CD14-positive monocyte (primary cell): Measurements from ENCODE around the gene SHB. TPM values are rescaled to one million over a fixed set of nuclear protein-coding genes. Genes with fewer than 3 reads are reported as not detected.
"Not testable (repeated sequence)": the region's sequence is repeated elsewhere in the genome, so short reads cannot be mapped to it uniquely, and the experiment has no call there.

Experiments
- DNase-seq, 3 donors: peaks; one replicate each; pipeline ENCODE4 v3.0.0-alpha.2; 2011 to 2022
- H2AFZ ChIP-seq: 2 replicates; pipeline ENCODE4 v1.6.0; 2012; ENCODE audit warnings: mild to moderate bottlenecking, low read depth, low read length, inconsistent platforms; ENCODE audit not compliant: insufficient read depth, poor library complexity, severe bottlenecking
- H3K27ac ChIP-seq, 2 donors: 1 replicate in 1 of 2; 2 replicates in 1 of 2; pipeline ENCODE4 v1.5.1; 2012 to 2013; ENCODE audit warnings: low read length in 2 of 2, control low read depth in 1 of 2, inconsistent platforms in 1 of 2, low read depth in 1 of 2, mild to moderate bottlenecking in 1 of 2
- H3K27me3 ChIP-seq, 2 donors: one replicate each; pipeline versions ENCODE4 v1.6.0 to v1.6.1; 2011 to 2013; ENCODE audit warnings: low read length in 2 of 2; ENCODE audit not compliant: control insufficient read depth in 2 of 2, insufficient read depth in 2 of 2
- H3K36me3 ChIP-seq, 2 donors: replicated peaks in 1 of 2; 1 replicate in 1 of 2; 2 replicates in 1 of 2; pipeline versions ENCODE4 v1.5.1 to v1.6.1; 2012 to 2013; ENCODE audit warnings: low read length in 2 of 2, control low read depth in 1 of 2, inconsistent platforms in 1 of 2, mild to moderate bottlenecking in 1 of 2; ENCODE audit not compliant: insufficient read depth in 2 of 2, control insufficient read depth in 1 of 2
- H3K4me1 ChIP-seq, 2 donors: 1 replicate in 1 of 2; 2 replicates in 1 of 2; pipeline versions ENCODE4 v1.5.1 to v1.6.1; 2012 to 2013; ENCODE audit warnings: low read length in 2 of 2, control low read depth in 1 of 2, inconsistent platforms in 1 of 2, mild to moderate bottlenecking in 1 of 2, moderate library complexity in 1 of 2; ENCODE audit not compliant: insufficient read depth in 2 of 2, control insufficient read depth in 1 of 2
- H3K4me2 ChIP-seq: replicated peaks from 2 replicates; pipeline ENCODE3; 2012; ENCODE audit warnings: low read length, moderate library complexity, mild to moderate bottlenecking; ENCODE audit not compliant: poor library complexity, severe bottlenecking; ENCODE audit errors: extremely low read depth
- H3K4me3 ChIP-seq, 3 experiments: fragments of 200-600 bp in 1 of 3; sonication (generic) in 1 of 3; replicated peaks in 1 of 3; 1 replicate in 2 of 3; 2 replicates in 1 of 3; pipeline ENCODE4 v1.5.1; 2011 to 2013; ENCODE audit warnings: low read length in 3 of 3, mild to moderate bottlenecking in 3 of 3, control low read depth in 2 of 3, low read depth in 2 of 3, inconsistent platforms in 1 of 3, moderate library complexity in 1 of 3
- H3K79me2 ChIP-seq: 2 replicates; pipeline ENCODE4 v1.6.0; 2012; ENCODE audit warnings: mild to moderate bottlenecking, control low read depth, inconsistent platforms, low read length, moderate library complexity; ENCODE audit not compliant: insufficient read depth
- H3K9ac ChIP-seq: 2 replicates; pipeline ENCODE4 v1.6.0; 2017; ENCODE audit warnings: low read length, mild to moderate bottlenecking; ENCODE audit not compliant: insufficient read depth, poor library complexity, severe bottlenecking
- H3K9me3 ChIP-seq, 2 donors: replicated peaks in 1 of 2; 1 replicate in 1 of 2; 2 replicates in 1 of 2; pipeline versions ENCODE4 v1.5.1 to v1.6.1; 2012 to 2013; ENCODE audit warnings: low read length in 2 of 2, control low read depth in 1 of 2; ENCODE audit not compliant: control insufficient read depth in 1 of 2, insufficient read depth in 1 of 2
- H4K20me1 ChIP-seq: 2 replicates; pipeline ENCODE4 v1.6.0; 2012; ENCODE audit warnings: mild to moderate bottlenecking, low read length, control low read depth, moderate library complexity; ENCODE audit not compliant: insufficient read depth
- H3K27ac Mint-ChIP-seq, 7 donors: one replicate each; pipeline ENCODE4 v1.8.0; 2020; ENCODE audit warnings: mild to moderate bottlenecking in 7 of 7, mixed read lengths in 7 of 7, moderate library complexity in 6 of 7, inconsistent platforms in 2 of 7
- H3K27me3 Mint-ChIP-seq, 3 donors: one replicate each; pipeline ENCODE4 v1.8.0; 2021 to 2022; ENCODE audit warnings: low read depth in 3 of 3, mild to moderate bottlenecking in 3 of 3, mixed read lengths in 3 of 3, moderate library complexity in 3 of 3, inconsistent platforms in 1 of 3
- H3K36me3 Mint-ChIP-seq, 2 donors: one replicate each; pipeline ENCODE4 v1.8.0; 2020; ENCODE audit warnings: mixed read lengths in 2 of 2, inconsistent platforms in 1 of 2, mild to moderate bottlenecking in 1 of 2
- H3K4me1 Mint-ChIP-seq: one replicate; pipeline ENCODE4 v1.8.0; 2020; ENCODE audit warnings: mild to moderate bottlenecking, mixed read lengths
- H3K4me3 Mint-ChIP-seq, 2 donors: one replicate each; pipeline ENCODE4 v1.8.0; 2020; ENCODE audit warnings: mild to moderate bottlenecking in 2 of 2, mixed read lengths in 2 of 2, moderate library complexity in 1 of 2
- H3K9me3 Mint-ChIP-seq, 7 donors: one replicate each; pipeline ENCODE4 v1.8.0; 2020 to 2022; ENCODE audit warnings: mixed read lengths in 7 of 7, mild to moderate bottlenecking in 6 of 7, moderate library complexity in 6 of 7, inconsistent platforms in 2 of 7
- CTCF ChIP-seq: fragments of 200-600 bp; IDR thresholded peaks from one replicate; pipeline ENCODE4 v1.8.0; 2022; ENCODE audit warnings: antibody characterized with exemption, mild to moderate bottlenecking
- WGBS: methylation state at CpG from one replicate; pipeline ENCODE4 v1.1.5; 2013; ENCODE audit warnings: missing lambda C conversion rate; ENCODE audit not compliant: insufficient coverage; 5-methylcytosine and 5-hydroxymethylcytosine counted together
- intact Hi-C, 2 donors: fragments of 100-400 bp; cut with micrococcal nuclease; formaldehyde crosslinking; loops; one replicate each; pipeline versions ENCODE4 v1.15.0 to v1.15.1; 2023
- polyA plus RNA-seq, 3 donors: library from polyadenylated mRNA; depleted of rRNA in 1 of 3; unstranded in 2 of 3; stranded (reverse) in 1 of 3; fragments of 300-500 nt in 2 of 3; fragments of >200 nt in 1 of 3; fragmentation: Illumina TruSeq in 2 of 3; gene quantifications; 1 replicate in 2 of 3; 2 replicates in 1 of 3; pipeline ENCODE4 v1.2.3, GENCODE V29; 2012 to 2021

Gene SHB
- polyA plus RNA-seq, 3 donors = 0.27 to 1.3 (median 0.31) TPM

DNA sequence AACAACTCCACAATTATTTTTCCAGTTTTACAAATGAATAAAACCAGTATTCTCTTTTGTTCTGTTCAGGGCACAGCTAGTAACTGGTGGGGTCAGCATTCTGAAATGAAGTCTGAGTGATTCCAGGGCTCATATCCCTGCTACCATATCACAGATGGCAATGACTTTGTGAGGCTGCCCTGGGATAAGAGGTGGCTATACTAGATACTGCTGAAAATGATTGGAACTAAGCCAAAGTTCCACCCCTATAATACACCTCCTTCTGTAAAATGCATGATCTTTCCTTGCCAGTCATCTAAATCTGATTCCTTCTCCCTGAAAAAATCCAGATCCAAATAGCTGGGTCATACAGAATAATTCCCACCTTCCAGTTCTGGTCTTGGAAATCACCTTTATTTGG is 179.5 kb downstream of the SHB start:
- H3K4me3 Mint-ChIP-seq = no peak overlapping the region
- peaks cover 17 to 49% of the 10 kb centered on the region in 2 donors for H3K36me3 ChIP-seq

DNA sequence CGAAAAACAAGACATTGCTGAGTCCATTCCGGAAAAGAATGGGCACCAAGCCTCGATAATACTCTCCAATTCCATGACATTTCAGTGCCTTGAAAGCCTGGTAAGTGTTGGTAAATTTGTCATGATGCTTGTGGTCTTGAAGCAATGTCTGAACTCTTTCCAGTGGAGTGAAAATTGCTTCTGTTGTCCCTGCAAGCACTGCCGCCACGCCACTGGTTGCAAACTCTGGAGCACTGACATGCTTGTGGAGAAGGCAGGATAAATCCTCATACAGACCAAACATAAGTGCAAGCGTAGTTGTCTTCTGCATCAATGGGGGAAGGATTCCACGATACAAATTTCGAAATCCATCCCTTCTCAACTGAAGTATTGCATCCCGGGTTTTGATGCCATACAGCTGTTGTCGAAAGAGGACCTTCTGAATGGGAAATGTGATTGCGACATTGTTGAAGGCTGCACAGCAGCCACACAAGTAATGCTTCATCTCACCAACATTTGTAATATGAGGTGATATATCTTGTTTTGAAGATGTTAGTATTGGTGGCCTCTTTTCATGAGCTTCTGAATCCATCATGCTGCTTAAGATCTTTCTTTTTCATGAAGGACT is 180.9 kb downstream of the SHB start:
- 58% methylated on average over 2 of the region's 11 CpGs for WGBS
- intact Hi-C loops, H3K27me3 ChIP-seq, H2AFZ ChIP-seq, H3K27ac ChIP-seq, H3K4me3 ChIP-seq, H3K9ac ChIP-seq, H3K4me3 Mint-ChIP-seq, H3K4me2 ChIP-seq, H3K9me3 ChIP-seq, H3K9me3 Mint-ChIP-seq, H3K27me3 Mint-ChIP-seq, H3K4me1 ChIP-seq: not testable (repeated sequence)
- H3K36me3 ChIP-seq = peaks cover 8 to 34% of the 10 kb centered on the region in 2 donors
- H3K4me1 Mint-ChIP-seq = peaks cover 14% of the 10 kb centered on the region
- peaks cover 25 to 30% of the 10 kb centered on the region in 2 donors for H3K36me3 Mint-ChIP-seq
- peak in 2 of 3 donors; percentile 30 to 31 for DNase-seq
- peaks cover 17% of the 10 kb centered on the region for H4K20me1 ChIP-seq
- H3K79me2 ChIP-seq = peaks cover 14% of the 10 kb centered on the region
- H3K27ac Mint-ChIP-seq = peak overlapping the region in 2 of 7 donors; percentile 43 to 77

More for the DNA sequence above, 179.5 kb downstream of the SHB start:
- intact Hi-C loops = no loop called here
- no peak overlapping the region for H3K27ac ChIP-seq
- Mint-ChIP-seq H3K27me3 (peaks cover 0 to 2% (median 0%) of the 10 kb centered on the region in 3 donors), H3K36me3 (peaks cover 38 to 44% of the 10 kb centered on the region in 2 donors), H3K9me3 (peaks cover 0 to 2% (median 0%) of the 10 kb centered on the region in 7 donors), H3K27ac (no peak overlapping the region), H3K4me1 (peaks cover 14% of the 10 kb centered on the region)
- H3K9ac ChIP-seq = no peak overlapping the region
- H3K9me3 ChIP-seq = no peaks in the 10 kb centered on the region
- H2AFZ ChIP-seq = no peak overlapping the region
- no peak overlapping the region for H3K4me3 ChIP-seq
- H3K27me3 ChIP-seq = no peaks in the 10 kb centered on the region
- peaks cover 14% of the 10 kb centered on the region for H3K79me2 ChIP-seq
- H4K20me1 ChIP-seq = peaks cover 17% of the 10 kb centered on the region
- no peak overlapping the region for H3K4me2 ChIP-seq
- TF ChIP-seq CTCF = no peak
- DNase-seq = no peak
- peaks cover 8 to 9% of the 10 kb centered on the region in 2 donors for H3K4me1 ChIP-seq
